ENCODE results near the gene SCARF2. TPM values are rescaled to one million over a fixed set of nuclear protein-coding genes. Genes with fewer than 3 reads are reported as not detected.
"Not testable (repeated sequence)": the region's sequence is repeated elsewhere in the genome, so short reads cannot be mapped to it uniquely, and the experiment has no call there.

Gene SCARF2
- total RNA-seq, 1 experiment from 2014 or later: 26.3 TPM

DNA sequence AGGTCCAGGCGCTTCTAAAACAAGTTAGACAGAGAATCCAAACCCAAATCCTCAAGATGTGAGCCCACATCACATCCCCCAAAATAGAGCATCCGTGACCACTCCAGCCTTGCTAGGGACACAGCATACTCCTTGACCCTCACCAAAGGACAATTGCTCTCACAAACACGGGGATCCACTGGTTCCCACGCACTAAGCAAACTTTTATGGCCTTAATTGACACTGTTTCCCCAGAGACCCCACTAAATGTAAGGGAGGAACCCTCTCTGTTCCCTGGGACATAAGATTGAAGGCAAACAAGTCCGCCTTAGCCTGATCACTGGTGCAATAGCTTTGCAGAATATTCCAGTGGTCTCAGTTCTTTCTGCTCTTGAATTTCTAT, 23.6 kb downstream of the SCARF2 start (continued):
- no peak for TF ChIP-seq RORB (CRISPR knock-in tag; IDR thresholded peaks at IDR 0.05)

DNA sequence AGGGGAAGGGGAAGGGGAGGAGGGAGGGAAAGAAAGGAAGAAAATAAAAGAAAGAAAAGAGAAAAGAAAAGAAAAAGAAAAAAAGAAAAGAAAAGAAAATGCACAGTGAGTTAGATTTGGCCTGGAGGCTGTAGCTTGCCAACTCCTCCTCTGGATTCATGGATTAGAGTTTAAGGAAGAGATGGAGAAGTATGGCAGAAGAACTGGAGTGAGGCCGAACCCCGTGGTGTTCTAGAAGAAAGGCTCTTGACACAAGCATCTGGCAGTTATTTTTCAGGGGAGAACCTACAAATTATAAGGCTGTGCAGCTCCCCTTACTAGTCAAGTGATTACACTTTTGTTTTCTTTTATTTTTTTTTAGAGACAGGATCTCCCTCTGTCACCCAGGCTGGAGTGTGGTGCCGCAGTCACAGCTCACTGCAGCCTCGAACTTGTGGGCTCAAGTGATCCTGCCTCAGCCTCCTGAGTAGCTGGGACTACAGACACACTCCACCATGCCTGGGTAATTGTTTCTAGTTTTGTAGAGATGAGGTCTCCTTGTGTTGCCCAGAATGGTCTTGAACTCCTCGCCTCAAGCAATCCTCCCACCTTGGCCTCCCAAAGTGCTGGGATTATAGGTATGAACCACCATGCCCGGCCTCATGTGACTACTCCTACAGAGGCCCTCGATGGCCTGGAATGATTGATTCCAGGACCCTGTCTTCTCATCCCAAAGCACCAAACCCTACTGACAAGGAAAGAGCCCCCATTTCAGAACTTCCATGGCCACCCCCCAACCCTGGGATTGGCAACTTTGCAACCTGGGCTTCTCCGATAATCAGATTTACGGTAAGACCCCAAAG, 24.2 kb downstream of the SCARF2 start:
- Mint-ChIP-seq H3K4me3 (no peak overlapping the region), H3K4me1 (peaks cover 7% of the 10 kb centered on the region), H3K27ac (no peak overlapping the region), H3K27me3 (ENCODE audit: low read depth) (no peaks in the 10 kb centered on the region; the same call in 1 of the 2 replicates), H3K9me3 (no peaks in the 10 kb centered on the region), H3K36me3 (peaks cover 3% of the 10 kb centered on the region; the same call in 1 of the 2 replicates)
- TF ChIP-seq ZBTB21 (CRISPR knock-in tag; IDR thresholded peaks at IDR 0.05; ENCODE audit: borderline replicate concordance): no peak
- 0 out of 2 replicates have a peak, but pooled peaks have one; percentile 14 for TF ChIP-seq ZNF512 (CRISPR knock-in tag; IDR thresholded peaks at IDR 0.05; ENCODE audit: borderline replicate concordance)
- CTCF ChIA-PET: interaction anchor here (0.6 kb wide), 1 partner anchor 847 kb away, joined by 3 read pairs; no protein-coding TSS in a partner anchor
- DNase-seq (ENCODE audit: low spot score): no peak
- POLR2A ChIA-PET: no interaction called here
- ATAC-seq: no peak

DNA sequence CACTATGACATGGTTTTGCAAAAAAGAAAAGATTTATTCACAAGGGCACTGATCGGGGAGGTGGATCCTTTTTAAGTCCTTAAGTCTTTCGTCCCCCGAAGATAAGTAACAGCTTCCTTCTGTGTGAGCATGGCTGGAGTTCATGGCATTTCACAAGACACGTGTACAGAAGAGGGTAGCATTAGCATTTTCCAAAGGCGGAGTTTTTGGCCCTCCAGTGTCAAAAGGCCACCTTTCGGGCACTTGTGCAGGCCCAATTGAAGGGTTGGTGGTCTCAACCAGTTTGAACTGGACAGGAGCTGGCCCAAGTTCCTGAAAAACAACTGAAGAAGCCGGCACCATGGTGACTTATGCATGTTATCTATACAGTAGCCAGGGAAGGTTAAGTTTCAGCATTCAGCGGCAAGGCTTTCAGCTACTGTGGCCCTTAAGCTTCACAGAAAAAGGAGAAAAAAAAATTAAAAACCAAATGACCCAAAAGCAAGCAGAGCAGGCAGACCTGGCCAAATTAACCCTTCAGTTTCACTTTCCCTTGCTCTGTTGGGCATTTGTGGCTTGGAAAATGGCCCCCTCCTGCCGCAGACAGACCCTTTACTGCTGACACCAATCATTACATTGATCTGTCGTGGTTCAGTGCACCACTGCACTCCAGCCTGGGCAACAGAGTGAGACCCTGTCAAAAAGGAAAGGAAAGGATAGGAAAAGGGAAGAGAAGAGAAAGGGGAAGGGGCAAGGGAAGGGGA, 25.0 kb downstream of the SCARF2 start:
- Mint-ChIP-seq H3K9me3 (no peaks in the 10 kb centered on the region), H3K27me3 (ENCODE audit: low read depth) (no peaks in the 10 kb centered on the region), H3K36me3 (peaks cover 4% of the 10 kb centered on the region; the same call in 1 of the 2 replicates), H3K4me1 (peaks cover 7% of the 10 kb centered on the region), H3K4me3 (no peak overlapping the region), H3K27ac (peak overlapping the region; percentile 9; the same call in 1 of the 2 replicates)
- ATAC-seq: no peak
- DNase-seq (ENCODE audit: low spot score): no peak
- ChIA-PET CTCF (interaction anchor here (0.6 to 1.1 kb wide), 2 partner anchors 202 to 847 kb away, joined by 3 to 4 read pairs; no protein-coding TSS in a partner anchor), POLR2A (no interaction called here)
- TF ChIP-seq ZNF121 (CRISPR knock-in tag; IDR thresholded peaks at IDR 0.05) (peak; percentile 92), TEAD4 (CRISPR knock-in tag; IDR thresholded peaks at IDR 0.05) (no peak), ZNF512 (CRISPR knock-in tag; IDR thresholded peaks at IDR 0.05; ENCODE audit: borderline replicate concordance) (0 out of 2 replicates have a peak, but pooled peaks have one; percentile 38), ZNF263 (CRISPR knock-in tag; IDR thresholded peaks at IDR 0.05; ENCODE audit: low read depth) (no peak)
- TF ChIP-seq, protein P1, sequence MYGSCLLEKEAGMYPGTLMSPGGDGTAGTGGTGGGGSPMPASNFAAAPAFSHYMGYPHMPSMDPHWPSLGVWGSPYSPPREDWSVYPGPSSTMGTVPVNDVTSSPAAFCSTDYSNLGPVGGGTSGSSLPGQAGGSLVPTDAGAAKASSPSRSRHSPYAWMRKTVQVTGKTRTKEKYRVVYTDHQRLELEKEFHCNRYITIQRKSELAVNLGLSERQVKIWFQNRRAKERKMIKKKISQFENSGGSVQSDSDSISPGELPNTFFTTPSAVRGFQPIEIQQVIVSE (CRISPR knock-in tag; IDR thresholded peaks at IDR 0.05; ENCODE audit: borderline replicate concordance): no peak

DNA sequence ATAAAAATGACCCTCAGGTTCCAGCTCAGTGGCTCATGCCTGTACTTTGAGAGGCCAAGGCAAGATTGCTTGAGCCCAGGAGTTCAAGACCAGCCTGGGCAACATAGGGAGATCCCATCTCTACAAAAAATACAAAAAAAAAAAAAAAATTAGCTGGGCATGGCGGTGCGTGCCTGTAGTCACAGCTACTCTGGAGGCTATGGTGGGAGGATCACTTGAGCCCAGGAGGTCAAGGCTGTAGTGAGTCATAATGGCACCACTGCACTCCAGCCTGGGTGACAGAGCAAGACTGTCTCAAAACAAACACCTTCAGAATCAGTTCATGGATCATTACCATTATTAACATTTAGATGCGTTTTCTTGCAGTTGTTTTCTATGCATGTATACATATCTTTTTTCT, 28.2 kb downstream of the SCARF2 start:
- H3K27ac Mint-ChIP-seq; ATAC-seq; H3K9me3 Mint-ChIP-seq; H3K27me3 Mint-ChIP-seq (ENCODE audit: low read depth); H3K4me3 Mint-ChIP-seq; DNase-seq (ENCODE audit: low spot score); POLR2A ChIA-PET; H3K4me1 Mint-ChIP-seq: not testable (repeated sequence)
- H3K36me3 Mint-ChIP-seq: peaks cover 27% of the 10 kb centered on the region
- CTCF ChIA-PET: interaction anchor here (1.1 to 5.1 kb wide), 4 partner anchors 9 to 159 kb away, joined by 3 to 25 read pairs (median 3); partner anchors contain the start of gene DGCR6L

- Mint-ChIP-seq H3K4me3 (no peak overlapping the region), H3K4me1 (peaks cover 7% of the 10 kb centered on the region), H3K27me3 (ENCODE audit: low read depth) (no peaks in the 10 kb centered on the region), H3K9me3 (no peaks in the 10 kb centered on the region), H3K27ac (0 out of 2 replicates have a peak overlapping the region, but pooled peaks have one; percentile 26), H3K36me3 (peaks cover 30% of the 10 kb centered on the region)
- POLR2A ChIA-PET: no interaction called here
- ATAC-seq: no peak
- CTCF ChIA-PET: interaction anchor here (1.1 to 5.1 kb wide), 3 partner anchors 9 to 160 kb away, joined by 3 to 25 read pairs (median 3); partner anchors contain the start of gene DGCR6L
- no peak for DNase-seq (ENCODE audit: low spot score)
- TF ChIP-seq ZNF512 (CRISPR knock-in tag; IDR thresholded peaks at IDR 0.05; ENCODE audit: borderline replicate concordance) (no peak), CREB1 (CRISPR knock-in tag; IDR thresholded peaks at IDR 0.05) (no peak), ZNF138 (CRISPR knock-in tag; conservative IDR thresholded peaks at IDR 0.05) (no peak), ZNF219 (CRISPR knock-in tag; IDR thresholded peaks at IDR 0.05; ENCODE audit: borderline replicate concordance) (no peak), ATF1 (CRISPR knock-in tag; IDR thresholded peaks at IDR 0.05) (no peak), FOXK1 (CRISPR knock-in tag; IDR thresholded peaks at IDR 0.05) (no peak), SMAD4 (CRISPR knock-in tag; IDR thresholded peaks at IDR 0.05) (no peak), GRHL2 (CRISPR knock-in tag; IDR thresholded peaks at IDR 0.05; ENCODE audit: insufficient replicate concordance, severe bottlenecking) (no peak), E2F5 (CRISPR knock-in tag; IDR thresholded peaks at IDR 0.05) (no peak), ZNF416 (CRISPR knock-in tag; IDR thresholded peaks at IDR 0.05) (no peak)
Observed at GRCh38 chr22:20408891-20409290, 28.7 kb downstream of the SCARF2 start.

All from WTC11 (cell line).